Measurements from ENCODE around the gene HSP90AB1. TPM values are rescaled to one million over a fixed set of nuclear protein-coding genes. Genes with fewer than 3 reads are reported as not detected.

Gene HSP90AB1
- polyA plus RNA-seq, 1 donor from 2014 or later = 522 TPM

DNA sequence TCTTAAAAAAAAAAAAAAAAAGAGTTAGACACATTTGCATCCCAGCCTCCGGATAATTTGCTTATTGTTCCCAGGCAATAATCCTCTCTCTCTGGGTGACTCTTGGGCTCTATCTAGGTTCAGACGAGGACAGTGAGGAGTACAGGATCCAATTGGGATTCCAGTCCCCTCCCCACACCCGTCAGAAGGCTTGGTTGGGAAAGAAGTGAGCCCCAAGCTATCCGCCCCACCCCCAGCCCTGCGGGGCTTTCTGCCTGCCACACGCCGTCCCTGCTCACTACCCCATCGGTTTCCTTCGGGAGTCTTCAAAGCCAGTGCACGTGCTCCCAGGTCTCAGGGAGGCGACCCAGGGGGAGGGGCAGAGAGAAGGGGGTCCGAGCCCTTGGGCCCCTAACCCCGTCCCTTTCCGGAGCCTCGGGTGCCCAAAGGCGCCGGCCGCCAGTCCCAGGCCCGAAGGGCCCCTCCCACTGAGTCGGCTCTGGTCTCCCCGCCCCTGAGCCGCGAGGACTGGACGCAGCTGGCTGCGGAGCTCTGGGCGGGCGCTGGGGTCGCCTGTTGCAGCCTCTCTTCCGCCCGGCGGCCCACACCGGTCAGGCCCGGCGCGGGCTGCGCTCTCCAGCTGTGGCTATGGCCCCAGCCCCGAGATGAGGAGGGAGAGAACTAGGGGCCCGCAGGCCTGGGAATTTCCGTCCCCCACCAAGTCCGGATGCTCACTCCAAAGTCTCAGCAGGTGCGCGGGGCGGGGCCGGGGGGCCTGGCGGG is 27.7 kb upstream of the HSP90AB1 start:
- no peak overlapping the region for H3K9ac ChIP-seq (ENCODE audit: low read length)
- H3K9me3 ChIP-seq (ENCODE audit: low read length) = no peaks in the 10 kb centered on the region
- no peak overlapping the region for H3K4me2 ChIP-seq (ENCODE audit: low read length)
- peaks cover 4% of the 10 kb centered on the region for H3K27me3 ChIP-seq (ENCODE audit: insufficient read depth, low read depth, low read length)
- H3K79me2 ChIP-seq (replicated peaks; ENCODE audit: insufficient read depth, low read length) = no peaks in the 10 kb centered on the region
- H3F3A ChIP-seq (ENCODE audit: insufficient read depth, low read length, poor library complexity, severe bottlenecking) = no peaks in the 10 kb centered on the region
- H4K20me1 ChIP-seq (ENCODE audit: insufficient read depth) = no peaks in the 10 kb centered on the region
- H2AFZ ChIP-seq (ENCODE audit: low read depth, low read length) = no peak overlapping the region
- peak overlapping the region; percentile 49 for H3K4me3 ChIP-seq (ENCODE audit: low read length)
- no peaks in the 10 kb centered on the region for H3K9me2 ChIP-seq (ENCODE audit: insufficient read depth, low read length)
- no peak overlapping the region for H3K27ac ChIP-seq (ENCODE audit: low read length)
- no peak for TF ChIP-seq RAD21 (conservative IDR thresholded peaks at IDR 0.05)
- no peak for TF ChIP-seq EP300 (conservative IDR thresholded peaks at IDR 0.05; ENCODE audit: poor library complexity, severe bottlenecking)
- TF ChIP-seq, protein P1, sequence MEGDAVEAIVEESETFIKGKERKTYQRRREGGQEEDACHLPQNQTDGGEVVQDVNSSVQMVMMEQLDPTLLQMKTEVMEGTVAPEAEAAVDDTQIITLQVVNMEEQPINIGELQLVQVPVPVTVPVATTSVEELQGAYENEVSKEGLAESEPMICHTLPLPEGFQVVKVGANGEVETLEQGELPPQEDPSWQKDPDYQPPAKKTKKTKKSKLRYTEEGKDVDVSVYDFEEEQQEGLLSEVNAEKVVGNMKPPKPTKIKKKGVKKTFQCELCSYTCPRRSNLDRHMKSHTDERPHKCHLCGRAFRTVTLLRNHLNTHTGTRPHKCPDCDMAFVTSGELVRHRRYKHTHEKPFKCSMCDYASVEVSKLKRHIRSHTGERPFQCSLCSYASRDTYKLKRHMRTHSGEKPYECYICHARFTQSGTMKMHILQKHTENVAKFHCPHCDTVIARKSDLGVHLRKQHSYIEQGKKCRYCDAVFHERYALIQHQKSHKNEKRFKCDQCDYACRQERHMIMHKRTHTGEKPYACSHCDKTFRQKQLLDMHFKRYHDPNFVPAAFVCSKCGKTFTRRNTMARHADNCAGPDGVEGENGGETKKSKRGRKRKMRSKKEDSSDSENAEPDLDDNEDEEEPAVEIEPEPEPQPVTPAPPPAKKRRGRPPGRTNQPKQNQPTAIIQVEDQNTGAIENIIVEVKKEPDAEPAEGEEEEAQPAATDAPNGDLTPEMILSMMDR (IDR thresholded peaks at IDR 0.05; ENCODE audit: poor library complexity, severe bottlenecking) = no peak
- TF ChIP-seq, protein P2, sequence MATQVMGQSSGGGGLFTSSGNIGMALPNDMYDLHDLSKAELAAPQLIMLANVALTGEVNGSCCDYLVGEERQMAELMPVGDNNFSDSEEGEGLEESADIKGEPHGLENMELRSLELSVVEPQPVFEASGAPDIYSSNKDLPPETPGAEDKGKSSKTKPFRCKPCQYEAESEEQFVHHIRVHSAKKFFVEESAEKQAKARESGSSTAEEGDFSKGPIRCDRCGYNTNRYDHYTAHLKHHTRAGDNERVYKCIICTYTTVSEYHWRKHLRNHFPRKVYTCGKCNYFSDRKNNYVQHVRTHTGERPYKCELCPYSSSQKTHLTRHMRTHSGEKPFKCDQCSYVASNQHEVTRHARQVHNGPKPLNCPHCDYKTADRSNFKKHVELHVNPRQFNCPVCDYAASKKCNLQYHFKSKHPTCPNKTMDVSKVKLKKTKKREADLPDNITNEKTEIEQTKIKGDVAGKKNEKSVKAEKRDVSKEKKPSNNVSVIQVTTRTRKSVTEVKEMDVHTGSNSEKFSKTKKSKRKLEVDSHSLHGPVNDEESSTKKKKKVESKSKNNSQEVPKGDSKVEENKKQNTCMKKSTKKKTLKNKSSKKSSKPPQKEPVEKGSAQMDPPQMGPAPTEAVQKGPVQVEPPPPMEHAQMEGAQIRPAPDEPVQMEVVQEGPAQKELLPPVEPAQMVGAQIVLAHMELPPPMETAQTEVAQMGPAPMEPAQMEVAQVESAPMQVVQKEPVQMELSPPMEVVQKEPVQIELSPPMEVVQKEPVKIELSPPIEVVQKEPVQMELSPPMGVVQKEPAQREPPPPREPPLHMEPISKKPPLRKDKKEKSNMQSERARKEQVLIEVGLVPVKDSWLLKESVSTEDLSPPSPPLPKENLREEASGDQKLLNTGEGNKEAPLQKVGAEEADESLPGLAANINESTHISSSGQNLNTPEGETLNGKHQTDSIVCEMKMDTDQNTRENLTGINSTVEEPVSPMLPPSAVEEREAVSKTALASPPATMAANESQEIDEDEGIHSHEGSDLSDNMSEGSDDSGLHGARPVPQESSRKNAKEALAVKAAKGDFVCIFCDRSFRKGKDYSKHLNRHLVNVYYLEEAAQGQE (IDR thresholded peaks at IDR 0.05; ENCODE audit: borderline replicate concordance) = no peak
- no peak for TF ChIP-seq SMC3 (conservative IDR thresholded peaks at IDR 0.05; ENCODE audit: poor library complexity)
- no peaks in the 10 kb centered on the region for H3K36me3 ChIP-seq (ENCODE audit: insufficient read depth, low read length)

DNA sequence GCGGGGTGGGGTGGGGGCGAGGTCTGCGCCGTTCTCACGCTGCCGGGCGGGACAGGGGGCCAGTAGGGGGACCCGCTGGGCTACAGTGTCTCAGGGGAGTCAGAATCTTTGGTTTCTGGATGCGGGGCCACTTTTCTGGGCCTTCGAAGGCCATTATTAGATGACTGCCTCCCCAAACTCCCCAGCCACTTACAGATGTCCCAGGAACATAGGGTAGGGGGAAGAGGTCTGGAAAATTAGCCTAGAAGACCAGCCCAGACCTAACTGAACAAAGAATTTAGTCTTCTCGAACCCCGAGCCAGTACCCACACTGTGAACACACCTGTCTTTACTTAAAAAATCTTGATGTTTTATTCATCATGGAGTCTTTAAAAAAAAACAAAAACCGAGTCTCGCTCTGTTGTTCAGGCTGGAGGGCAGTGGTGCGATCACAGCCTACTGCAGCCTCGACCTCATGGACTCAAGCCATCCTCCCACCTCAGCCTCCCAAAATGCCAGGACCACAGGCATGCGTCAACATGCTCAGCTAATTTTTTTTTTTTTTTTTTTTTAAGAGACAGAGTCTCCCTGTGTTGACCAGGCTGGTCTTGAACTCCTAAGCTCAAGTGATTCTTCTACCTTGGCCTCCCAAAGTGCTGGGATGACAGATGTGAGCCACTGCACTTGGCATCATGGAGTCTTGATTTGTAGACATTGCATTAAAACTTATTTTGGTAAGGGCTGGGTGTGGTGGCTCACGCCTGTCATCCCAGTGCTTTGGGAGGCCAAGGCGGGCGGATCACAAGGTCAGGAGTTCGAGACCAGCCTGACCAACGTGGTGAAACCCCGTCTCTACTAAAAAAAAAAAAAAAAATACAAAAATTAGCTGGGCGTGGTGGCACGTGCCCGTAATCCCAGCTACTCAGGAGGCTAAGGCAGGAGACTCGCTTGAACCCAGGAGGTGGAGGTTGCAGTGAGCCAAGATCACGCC is 26.8 kb upstream of the HSP90AB1 start:
- Histone ChIP-seq H3K9me2 (ENCODE audit: insufficient read depth, low read length) (no peaks in the 10 kb centered on the region), H3K27ac (ENCODE audit: low read length) (no peak overlapping the region), H3K9ac (ENCODE audit: low read length) (no peak overlapping the region), H3K4me2 (ENCODE audit: low read length) (no peak overlapping the region), H3K36me3 (ENCODE audit: insufficient read depth, low read length) (no peaks in the 10 kb centered on the region), H2AFZ (ENCODE audit: low read depth, low read length) (no peak overlapping the region), H3K27me3 (ENCODE audit: insufficient read depth, low read depth, low read length) (peaks cover 4% of the 10 kb centered on the region), H3F3A (ENCODE audit: insufficient read depth, low read length, poor library complexity, severe bottlenecking) (no peaks in the 10 kb centered on the region), H3K79me2 (replicated peaks; ENCODE audit: insufficient read depth, low read length) (no peaks in the 10 kb centered on the region), H4K20me1 (ENCODE audit: insufficient read depth) (no peaks in the 10 kb centered on the region), H3K9me3 (ENCODE audit: low read length) (no peaks in the 10 kb centered on the region), H3K4me3 (ENCODE audit: low read length) (no peak overlapping the region)
- TF ChIP-seq, protein P2 (IDR thresholded peaks at IDR 0.05; ENCODE audit: borderline replicate concordance) = no peak
- TF ChIP-seq EZH2 (IDR thresholded peaks at IDR 0.05; ENCODE audit: borderline replicate concordance, insufficient read depth, low read length, poor library complexity, severe bottlenecking) = no peak
- no peak for TF ChIP-seq RAD21 (conservative IDR thresholded peaks at IDR 0.05)
- no peak for TF ChIP-seq EP300 (conservative IDR thresholded peaks at IDR 0.05; ENCODE audit: poor library complexity, severe bottlenecking)

All from neural cell (in vitro differentiated cells).